Activated CD4-positive, alpha-beta T cell treated with anti-CD3 and anti-CD28 coated beads, Interleukin-2, amount 10 ng/mL, durations not matched to agents 7 days and 5 days (primary cell): ENCODE results near the gene MAP6D1. TPM values are rescaled to one million over a fixed set of nuclear protein-coding genes. Genes with fewer than 3 reads are reported as not detected.

Source experiments
- total RNA-seq, 2 experiments: library from RNA; stranded (reverse); gene quantifications; one replicate each; pipeline ENCODE4 v1.2.3, GENCODE V29; 2021

The MAP6D1 gene
- total RNA-seq, 2 experiments from 2014 or later, result 0.83 to 1.8 TPM

Other genes starting within 250 kb of the MAP6D1 start
- gene KLHL24, start 190.0 kb downstream of the MAP6D1 start, total RNA-seq, result 10 to 100 TPM; 19.2 to 19.6 TPM
- gene YEATS2, start 127.8 kb downstream of the MAP6D1 start, total RNA-seq, result 10 to 100 TPM; 48.2 to 48.7 TPM
- 10 to 100 TPM; 40.7 to 41.4 TPM for gene PARL, start 59.3 kb upstream of the MAP6D1 start, total RNA-seq
- 10 to 100 TPM; 19.0 to 19.2 TPM for gene ABCC5, start 192.3 kb upstream of the MAP6D1 start, total RNA-seq
- gene HTR3D, start 206.2 kb upstream of the MAP6D1 start, total RNA-seq, result not detected
- gene HTR3C, start 227.5 kb upstream of the MAP6D1 start, total RNA-seq, result not detected